HG02610 (cell line): Measurements from ENCODE around the gene USP46.
A peak's percentile ranks its signal among the peaks of the same experiment; 100 is the strongest.

Experiments used
- ATAC-seq: cut with Tn5 transposase; IDR thresholded peaks from one replicate; pipeline ENCODE4 v1.9.1; 2021; ENCODE audit warnings: mild to moderate bottlenecking, moderate library complexity; ENCODE audit not compliant: unreplicated experiment

USP46 gene

GRCh38 chr4:52659001-52659721 lies at the start of gene USP46:
USP46 (minus strand) TSS chr4:52659301; CDS start chr4:52659150, 151 bp downstream.
- peak; percentile 86 for ATAC-seq

- no peak for ATAC-seq
Measured at GRCh38 chr4:52704661-52705060, 45.6 kb upstream of the USP46 start.

- ATAC-seq = no peak
Measured at GRCh38 chr4:52704133-52704532, 45.0 kb upstream of the USP46 start.

- ATAC-seq = peak; percentile 96
Measured at GRCh38 chr4:52701207-52701606, 42.1 kb upstream of the USP46 start.

GRCh38 chr4:52694936-52695335 lies 35.8 kb upstream of the USP46 start:
- no peak for ATAC-seq

GRCh38 chr4:52693492-52693891 lies 34.4 kb upstream of the USP46 start:
- ATAC-seq = no peak

GRCh38 chr4:52689096-52689495 lies 30.0 kb upstream of the USP46 start:
- ATAC-seq = no peak

GRCh38 chr4:52687696-52688095 lies 28.6 kb upstream of the USP46 start:
- ATAC-seq = no peak

- ATAC-seq = no peak
Measured at GRCh38 chr4:52685316-52685715, 26.2 kb upstream of the USP46 start.

GRCh38 chr4:52684896-52685295 lies 25.8 kb upstream of the USP46 start:
- no peak for ATAC-seq

- no peak for ATAC-seq
Measured at GRCh38 chr4:52680381-52680780, 21.3 kb upstream of the USP46 start.

- no peak for ATAC-seq
Measured at GRCh38 chr4:52676536-52676935, 17.4 kb upstream of the USP46 start.

GRCh38 chr4:52675111-52675510 lies 16.0 kb upstream of the USP46 start:
- ATAC-seq = no peak

GRCh38 chr4:52670739-52671138 lies 11.6 kb upstream of the USP46 start:
- no peak for ATAC-seq

GRCh38 chr4:52670121-52670520 lies 11.0 kb upstream of the USP46 start:
- no peak for ATAC-seq

GRCh38 chr4:52665592-52665991 lies 6.5 kb upstream of the USP46 start:
- ATAC-seq = peak; percentile 64

GRCh38 chr4:52664479-52664878 lies 5.4 kb upstream of the USP46 start:
- ATAC-seq = no peak

- no peak for ATAC-seq
Measured at GRCh38 chr4:52661966-52662690, 3.0 kb upstream of the USP46 start.

- no peak for ATAC-seq
Measured at GRCh38 chr4:52660643-52661042, 1.5 kb upstream of the USP46 start.

- ATAC-seq = peak; percentile 19
Measured at GRCh38 chr4:52659722-52660261, 691 bp upstream of the USP46 start.

- ATAC-seq = peak; percentile 15
Measured at GRCh38 chr4:52658641-52659000, 480 bp downstream of the USP46 start.
